22Rv1 (cell line): Measurements from ENCODE around the gene LDLRAD4.

Experiments
- CTCF ChIP-seq: fragments of 450-650 bp; IDR thresholded peaks from 2 replicates; pipeline ENCODE4 v1.5.1; 2017; ENCODE audit warnings: mild to moderate bottlenecking
- ZFX ChIP-seq: fragments of 450-650 bp; IDR thresholded peaks from 2 replicates; pipeline ENCODE4 v1.6.1; 2017; ENCODE audit warnings: antibody characterized with exemption, borderline replicate concordance

- TF ChIP-seq CTCF (no peak), ZFX (no peak)
Observed at GRCh38 chr18:13379930-13380690, 161.6 kb downstream of the LDLRAD4 start.
